DOHH2 (cell line): ENCODE measurements around the gene RELN.

ENCODE experiments used
- H3F3A ChIP-seq: fragments of 200-600 bp; sonication (generic), shearing (Covaris generic); 2 replicates; pipeline ENCODE4 v1.6.0; 2016; ENCODE audit warnings: antibody characterized with exemption, mild to moderate bottlenecking; ENCODE audit not compliant: control insufficient read depth, insufficient read depth
- H3K27ac ChIP-seq: fragments of 200-600 bp; sonication (generic); 2 replicates; pipeline ENCODE4 v1.5.1; 2014; ENCODE audit warnings: low read depth, mild to moderate bottlenecking, low read length, moderate library complexity
- H3K27me3 ChIP-seq: fragments of 200-600 bp; sonication (generic); 2 replicates; pipeline ENCODE4 v1.6.1; 2014; ENCODE audit warnings: mild to moderate bottlenecking, low read length, mixed read lengths; ENCODE audit not compliant: control insufficient read depth
- H3K36me3 ChIP-seq: fragments of 200-600 bp; sonication (generic); 2 replicates; pipeline ENCODE4 v1.6.1; 2014; ENCODE audit warnings: mild to moderate bottlenecking, low read length, moderate library complexity, mixed read lengths; ENCODE audit not compliant: control insufficient read depth
- H3K4me1 ChIP-seq: fragments of 200-600 bp; sonication (generic); 2 replicates; pipeline ENCODE4 v1.6.1; 2014; ENCODE audit warnings: mild to moderate bottlenecking, low read length, mixed read lengths; ENCODE audit not compliant: control insufficient read depth
- H3K4me2 ChIP-seq: fragments of 200-600 bp; sonication (generic); 2 replicates; pipeline ENCODE4 v1.6.0; 2014; ENCODE audit warnings: mild to moderate bottlenecking, low read length, moderate library complexity
- H3K4me3 ChIP-seq: fragments of 200-600 bp; sonication (generic); 2 replicates; pipeline ENCODE4 v1.5.1; 2014; ENCODE audit warnings: mild to moderate bottlenecking, low read length, mixed read lengths
- H3K79me2 ChIP-seq: fragments of 200-600 bp; sonication (generic); 2 replicates; pipeline ENCODE4 v1.6.1; 2014; ENCODE audit warnings: mild to moderate bottlenecking, low read length, mixed read lengths; ENCODE audit not compliant: control insufficient read depth
- H3K9me2 ChIP-seq: fragments of 200-600 bp; sonication (generic); replicated peaks from 2 replicates; pipeline ENCODE4 v1.6.1; 2014; ENCODE audit warnings: mild to moderate bottlenecking, low read length, mixed read lengths; ENCODE audit not compliant: control insufficient read depth
- H3K9me3 ChIP-seq: fragments of 200-600 bp; sonication (generic); 2 replicates; pipeline ENCODE4 v1.6.1; 2014; ENCODE audit warnings: antibody characterized with exemption, low read length, mixed read lengths; ENCODE audit not compliant: control insufficient read depth, insufficient read depth
- H4K20me1 ChIP-seq: fragments of 200-600 bp; sonication (generic); 2 replicates; pipeline ENCODE4 v1.6.0; 2014; ENCODE audit warnings: low read depth, mild to moderate bottlenecking, antibody characterized with exemption, low read length, moderate library complexity; ENCODE audit not compliant: control insufficient read depth, insufficient read depth
- CTCF ChIP-seq: fragments of 200-600 bp; sonication (generic); IDR thresholded peaks from one replicate; pipeline ENCODE4 v1.5.1; 2014; ENCODE audit warnings: antibody characterized with exemption, mild to moderate bottlenecking, low read depth, low read length; ENCODE audit not compliant: poor library complexity, severe bottlenecking
- EZH2phosphoT487 ChIP-seq: fragments of 200-600 bp; sonication (generic); IDR thresholded peaks from 2 replicates; pipeline ENCODE4 v1.6.1; 2017; ENCODE audit warnings: borderline replicate concordance, mild to moderate bottlenecking, antibody characterized with exemption, low read length, moderate library complexity, mixed read lengths

Gene RELN

GRCh38 chr7:103613655-103614642, 375.5 kb downstream of the RELN start:
- no peaks in the 10 kb centered on the region for H3F3A ChIP-seq
- H3K79me2 ChIP-seq: no peaks in the 10 kb centered on the region
- H3K36me3 ChIP-seq: no peaks in the 10 kb centered on the region
- H3K9me3 ChIP-seq: no peaks in the 10 kb centered on the region
- H3K4me3 ChIP-seq: no peak overlapping the region
- H3K4me1 ChIP-seq: no peaks in the 10 kb centered on the region
- H3K27me3 ChIP-seq: peaks cover 17% of the 10 kb centered on the region
- H4K20me1 ChIP-seq: no peaks in the 10 kb centered on the region
- no peak overlapping the region for H3K4me2 ChIP-seq
- H3K9me2 ChIP-seq: no peaks in the 10 kb centered on the region
- TF ChIP-seq EZH2phosphoT487: no peak
- TF ChIP-seq CTCF: peak; percentile 17
- H3K27ac ChIP-seq: no peak overlapping the region

- H3K79me2 ChIP-seq: no peaks in the 10 kb centered on the region
- no peaks in the 10 kb centered on the region; the same call in 1 of the 2 replicates for H3K27me3 ChIP-seq
- no peaks in the 10 kb centered on the region for H3K4me1 ChIP-seq
- H3K4me3 ChIP-seq: no peak overlapping the region
- TF ChIP-seq CTCF (no peak), EZH2phosphoT487 (no peak)
- no peaks in the 10 kb centered on the region for H3K9me2 ChIP-seq
- H3K4me2 ChIP-seq: no peak overlapping the region
- no peaks in the 10 kb centered on the region for H3F3A ChIP-seq
- H3K9me3 ChIP-seq: no peaks in the 10 kb centered on the region
- H3K36me3 ChIP-seq: no peaks in the 10 kb centered on the region
- H3K27ac ChIP-seq: no peak overlapping the region
- no peaks in the 10 kb centered on the region for H4K20me1 ChIP-seq
Observed at GRCh38 chr7:103609778-103610177, 379.7 kb downstream of the RELN start.

- H3K4me2 ChIP-seq: no peak overlapping the region
- no peak overlapping the region for H3K4me3 ChIP-seq
- no peak overlapping the region for H3K27ac ChIP-seq
- no peaks in the 10 kb centered on the region for H3K79me2 ChIP-seq
- H3K9me2 ChIP-seq: no peaks in the 10 kb centered on the region
- H3K27me3 ChIP-seq: no peaks in the 10 kb centered on the region
- H3K36me3 ChIP-seq: no peaks in the 10 kb centered on the region
- TF ChIP-seq EZH2phosphoT487: no peak
- no peak for TF ChIP-seq CTCF
- no peaks in the 10 kb centered on the region for H4K20me1 ChIP-seq
- no peaks in the 10 kb centered on the region for H3F3A ChIP-seq
- H3K4me1 ChIP-seq: no peaks in the 10 kb centered on the region
- H3K9me3 ChIP-seq: no peaks in the 10 kb centered on the region
Observed at GRCh38 chr7:103605640-103606039, 383.8 kb downstream of the RELN start.
